HG02970 (cell line): ENCODE measurements around the gene PPP1R8.
"Not testable (repeated sequence)": the region's sequence is repeated elsewhere in the genome, so short reads cannot be mapped to it uniquely, and the experiment has no call there.

Experiments used
- ATAC-seq: cut with Tn5 transposase; IDR thresholded peaks from one replicate; pipeline ENCODE4 v1.9.1; 2021; ENCODE audit warnings: mild to moderate bottlenecking, moderate library complexity, moderate number of reproducible peaks; ENCODE audit not compliant: unreplicated experiment, low FRiP score

The PPP1R8 gene

DNA sequence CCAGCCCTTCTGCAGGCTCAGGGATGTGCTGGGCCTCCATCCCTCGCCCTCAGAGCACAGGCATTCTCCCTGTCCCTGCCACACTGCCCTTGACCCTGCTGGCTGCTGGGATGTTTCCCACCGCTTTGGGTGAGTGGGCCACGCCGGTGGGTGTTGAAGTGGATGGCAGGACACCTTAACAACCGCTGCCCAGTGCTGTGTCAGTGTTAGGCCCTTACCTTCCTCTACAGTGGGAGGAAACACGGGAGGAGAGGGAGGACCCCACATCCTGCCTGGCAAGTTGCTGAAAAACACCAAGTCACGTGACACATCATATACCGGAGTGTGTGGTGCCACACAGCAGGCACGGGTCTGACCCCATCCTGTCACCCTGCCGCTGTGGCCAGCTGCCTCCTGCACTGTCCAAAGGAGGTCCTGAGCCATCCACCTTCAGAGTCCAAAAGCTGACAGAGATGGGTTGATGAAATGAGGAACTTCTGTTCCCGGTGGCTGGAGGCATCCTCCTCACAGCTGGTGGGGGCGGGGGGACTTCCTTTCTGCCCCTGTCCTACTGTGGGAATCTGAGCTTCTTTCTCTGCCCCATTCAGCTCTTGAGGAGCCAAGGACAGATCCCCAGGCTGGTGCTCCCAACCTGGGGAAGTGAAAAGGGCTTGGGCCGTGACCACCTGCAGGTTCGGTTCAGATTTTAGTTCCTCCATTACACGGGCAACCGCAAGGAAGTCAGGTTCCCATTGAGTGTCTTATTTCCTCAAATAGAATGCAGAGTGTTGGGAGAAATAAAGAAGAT is 38.5 kb downstream of the PPP1R8 start:
- no peak for ATAC-seq

DNA sequence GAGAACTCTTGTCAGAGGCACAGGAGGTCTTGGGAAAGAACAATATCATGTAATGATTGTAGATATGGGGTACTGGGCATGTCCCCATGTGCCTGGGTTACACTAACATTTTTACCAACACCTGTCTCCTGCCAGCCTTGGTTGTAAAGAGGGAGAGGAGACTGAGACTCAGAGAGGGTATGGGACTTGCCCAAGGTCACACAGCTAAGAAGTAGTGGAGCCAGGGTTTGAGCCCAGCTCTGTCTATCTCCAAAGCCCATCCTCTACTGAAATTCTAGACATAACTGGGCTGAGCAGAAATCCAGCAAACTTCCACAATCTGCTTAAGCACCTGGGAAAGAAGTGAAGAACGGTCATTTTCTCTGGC is 39.1 kb downstream of the PPP1R8 start:
- ATAC-seq, result no peak

DNA sequence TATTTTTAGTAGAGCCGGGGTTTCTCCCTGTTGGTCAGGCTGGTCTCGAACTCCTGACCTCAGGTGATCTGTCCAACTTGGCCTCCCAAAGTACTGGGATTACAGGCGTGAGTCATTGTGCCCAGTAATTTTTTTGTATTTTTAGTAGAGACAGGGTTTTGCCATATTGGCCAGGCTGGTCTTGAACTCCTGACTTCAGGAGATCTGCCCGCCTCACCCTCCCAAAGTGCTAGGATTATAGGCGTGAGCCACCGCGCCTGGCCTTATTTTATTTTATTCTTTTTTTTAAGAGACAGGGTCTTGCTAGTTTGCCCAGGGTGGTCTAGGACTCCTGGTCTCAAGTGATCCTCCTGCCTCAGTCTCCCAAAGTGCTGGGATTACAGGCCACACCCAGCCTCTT is 40.5 kb downstream of the PPP1R8 start:
- not testable (repeated sequence) for ATAC-seq

DNA sequence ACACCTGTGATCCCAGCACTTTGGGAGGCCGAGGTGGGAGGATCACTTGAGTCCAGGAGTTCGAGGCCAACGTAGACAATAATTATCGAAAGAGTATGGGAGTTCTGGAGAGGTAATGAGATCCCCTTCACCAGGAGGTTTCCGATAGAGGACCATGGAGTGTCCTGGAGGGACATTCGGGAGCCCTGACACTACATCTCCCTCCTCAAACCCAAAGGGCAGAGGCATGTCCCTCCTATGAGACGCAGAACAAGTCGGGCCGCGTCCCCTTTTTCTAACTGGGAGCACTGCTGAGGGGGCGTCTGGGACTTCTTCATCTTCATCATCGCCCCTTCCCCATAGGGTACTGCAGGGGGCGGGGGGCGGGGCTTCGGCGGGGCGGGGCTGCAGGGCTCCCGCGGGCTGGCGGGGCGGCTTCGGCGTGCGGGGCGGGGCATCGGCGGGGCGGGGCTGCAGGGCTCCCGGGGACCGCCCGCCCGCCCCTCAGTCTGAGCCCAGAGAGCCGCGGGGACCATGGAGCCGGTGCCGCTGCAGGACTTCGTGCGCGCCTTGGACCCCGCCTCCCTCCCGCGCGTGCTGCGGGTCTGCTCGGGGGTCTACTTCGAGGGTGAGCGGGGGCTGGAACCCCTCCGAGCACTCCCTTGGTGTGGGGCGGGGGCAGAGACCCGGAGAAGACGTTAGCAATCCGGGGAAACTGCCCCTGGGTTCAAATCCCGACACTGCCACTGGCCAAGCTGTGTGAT is 41.6 kb downstream of the PPP1R8 start, which contains the start of gene THEMIS2:
TSS of gene THEMIS2 (plus strand) at position 486 of the 743 bp plus-strand sequence. CDS start at position 514, 28 bp downstream.
- peak; percentile 42 for ATAC-seq

DNA sequence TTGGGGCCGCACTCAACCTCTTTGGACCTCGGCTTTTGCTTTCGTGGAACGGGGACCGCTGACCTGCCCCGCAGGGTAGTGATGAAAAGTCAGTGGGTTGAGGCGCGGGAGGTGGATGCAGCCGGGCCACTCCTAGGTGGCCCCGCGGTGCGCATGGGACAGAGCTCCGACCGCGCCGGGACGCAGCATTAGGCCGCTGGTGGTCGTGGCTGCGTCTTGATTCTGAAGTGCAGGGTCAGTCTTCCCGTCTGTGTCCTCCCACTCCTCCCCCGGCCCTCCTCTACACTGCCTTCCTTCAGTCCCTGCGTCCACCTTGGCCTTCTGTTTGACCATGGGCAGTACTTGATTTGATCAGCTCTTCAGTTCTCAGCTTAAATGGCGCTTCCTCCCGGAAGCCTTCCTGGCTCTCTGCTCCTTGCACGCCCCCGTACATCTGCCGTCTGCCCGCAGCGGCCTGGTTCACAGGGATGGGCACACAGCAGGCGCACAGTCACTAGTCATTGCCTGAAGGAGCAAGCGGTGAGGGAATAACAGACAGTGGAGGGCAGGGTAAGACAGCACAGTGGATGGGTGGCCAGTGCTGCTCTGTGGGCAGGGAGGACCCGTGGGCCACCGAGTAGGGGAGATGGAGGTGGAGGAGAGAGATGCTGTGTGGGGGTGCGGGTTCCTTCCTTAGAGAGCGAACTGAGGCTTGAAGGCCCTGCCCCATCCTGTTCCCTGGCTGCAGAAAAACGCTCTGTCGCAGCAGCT is 42.4 kb downstream of the PPP1R8 start:
- ATAC-seq, result no peak

DNA sequence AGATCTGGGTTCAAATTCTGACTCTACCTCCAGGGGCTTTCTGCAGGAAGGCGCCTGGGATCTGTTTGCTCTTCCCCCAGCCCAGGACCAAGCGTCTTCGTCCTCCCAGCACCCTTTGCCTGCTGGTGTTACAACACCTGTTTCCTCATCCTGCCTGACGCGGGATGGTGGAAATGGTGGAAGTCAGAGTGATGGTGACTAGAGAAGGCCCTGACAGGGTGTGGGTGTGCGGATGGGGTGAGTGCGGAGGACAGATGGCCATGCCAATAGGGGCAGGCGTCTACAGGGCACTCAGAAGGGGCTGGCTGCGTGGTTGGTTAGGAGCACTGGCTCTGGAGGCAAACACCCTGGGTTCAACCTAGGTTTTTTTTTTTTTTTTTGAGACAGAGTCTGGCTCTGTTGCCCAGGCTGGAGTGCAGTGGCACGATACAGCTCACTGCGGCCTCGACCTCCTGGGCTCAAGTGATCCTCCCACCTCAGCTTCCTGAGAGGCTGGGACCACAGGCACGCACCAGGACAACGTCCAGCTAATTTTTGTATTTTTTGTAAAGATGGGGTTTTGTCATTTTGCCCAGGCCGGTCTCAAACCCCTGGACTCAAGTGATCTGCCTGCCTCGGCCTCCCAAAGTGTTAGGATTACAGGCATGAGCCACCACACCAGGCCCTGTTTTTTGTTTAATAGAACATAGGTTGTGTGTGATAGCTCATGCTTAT is 43.2 kb downstream of the PPP1R8 start:
- no peak for ATAC-seq

DNA sequence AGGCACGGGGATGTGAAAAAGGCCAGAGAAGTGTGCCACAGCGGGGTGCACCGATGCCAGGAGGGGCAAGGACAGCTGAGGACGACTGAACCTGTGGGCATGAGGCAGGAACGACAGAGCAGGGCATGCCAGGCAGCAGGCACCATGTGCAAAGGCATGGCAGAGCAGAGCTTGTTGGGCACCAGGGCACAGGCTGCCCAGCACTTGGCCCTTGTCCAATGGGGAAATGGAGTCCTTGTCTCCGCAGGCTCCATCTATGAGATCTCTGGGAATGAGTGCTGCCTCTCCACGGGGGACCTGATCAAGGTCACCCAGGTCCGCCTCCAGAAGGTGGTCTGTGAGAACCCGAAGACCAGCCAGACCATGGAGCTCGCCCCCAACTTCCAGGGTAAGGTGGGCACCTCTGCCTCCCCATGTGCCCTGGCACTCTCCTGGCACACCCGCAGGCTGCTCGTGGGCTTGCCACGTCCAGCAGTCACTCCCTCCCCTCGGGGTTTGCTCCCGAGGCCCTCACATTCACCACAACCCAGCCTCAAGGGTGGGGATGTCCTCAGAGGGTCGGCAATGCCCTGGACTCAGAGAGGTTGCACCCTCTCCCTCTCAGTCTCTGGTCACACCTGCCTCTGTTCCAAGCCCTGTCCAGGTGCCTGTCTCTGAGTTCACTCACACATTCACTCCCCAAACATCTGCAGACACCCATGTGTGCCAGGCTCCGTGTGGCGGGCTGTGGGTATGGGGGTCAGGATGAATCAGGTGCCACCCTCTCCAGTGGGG is 45.9 kb downstream of the PPP1R8 start:
- no peak for ATAC-seq

DNA sequence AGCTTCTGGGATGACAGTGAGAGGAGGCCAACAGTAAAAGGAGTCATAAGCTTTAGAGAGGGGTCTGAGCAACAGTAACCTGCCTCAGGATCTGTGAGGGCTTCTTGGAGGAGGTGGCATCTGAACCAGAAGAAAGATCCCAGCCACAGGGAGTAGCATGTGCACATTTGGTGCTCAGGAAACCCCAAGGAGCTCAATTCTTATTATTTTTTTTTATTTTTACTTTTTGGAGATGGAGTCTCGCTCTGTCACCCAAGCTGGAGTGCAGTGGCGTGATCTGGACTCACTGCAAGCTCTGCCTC is 46.5 kb downstream of the PPP1R8 start:
- ATAC-seq, result no peak

DNA sequence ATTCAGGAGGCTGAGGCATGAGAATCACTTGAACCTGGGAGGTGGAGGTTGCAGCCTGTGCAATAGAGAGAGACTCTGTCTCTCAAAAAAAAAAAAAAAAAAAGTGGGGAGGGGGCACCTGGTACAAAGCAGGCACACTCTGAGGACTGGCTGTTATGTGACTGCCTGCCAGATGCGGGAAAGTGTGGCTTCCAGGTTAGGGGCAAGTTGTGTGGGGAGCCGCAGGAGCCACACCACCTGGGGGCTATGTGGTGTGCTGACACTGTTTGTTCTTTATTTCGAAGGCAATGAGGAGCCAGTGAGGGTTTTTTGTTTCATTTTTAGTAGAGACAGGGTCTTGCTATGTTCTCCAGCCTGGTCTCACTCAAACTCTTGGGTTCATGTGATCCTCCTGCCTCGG is 47.5 kb downstream of the PPP1R8 start:
- ATAC-seq, result no peak

DNA sequence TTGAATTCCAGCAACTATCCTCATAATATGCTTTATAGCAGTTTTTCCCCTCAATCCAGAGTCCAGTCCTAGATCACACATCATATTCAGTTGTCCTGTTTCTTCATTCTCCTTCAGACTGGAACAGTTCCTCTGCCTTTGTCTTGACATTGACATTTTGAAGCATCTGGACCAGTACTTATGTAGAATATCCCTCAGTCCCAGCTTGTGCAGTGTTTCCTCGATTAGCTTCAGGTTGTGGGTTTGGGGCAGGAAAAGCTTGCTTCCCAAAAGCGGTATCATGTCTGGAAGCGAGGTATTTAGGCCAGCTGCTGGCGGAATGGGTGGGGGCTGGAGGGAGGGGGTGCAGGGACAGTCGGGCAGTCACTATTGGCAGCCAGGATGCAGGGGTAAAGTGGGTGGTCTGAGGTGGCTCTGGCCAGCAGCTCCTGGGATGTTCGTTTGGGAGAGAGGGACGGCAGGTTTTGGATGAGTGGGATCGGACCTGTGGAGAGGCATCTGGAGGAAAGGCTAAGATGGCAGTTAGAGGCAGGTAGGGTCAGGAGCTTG is 48.3 kb downstream of the PPP1R8 start:
- ATAC-seq, result no peak

DNA sequence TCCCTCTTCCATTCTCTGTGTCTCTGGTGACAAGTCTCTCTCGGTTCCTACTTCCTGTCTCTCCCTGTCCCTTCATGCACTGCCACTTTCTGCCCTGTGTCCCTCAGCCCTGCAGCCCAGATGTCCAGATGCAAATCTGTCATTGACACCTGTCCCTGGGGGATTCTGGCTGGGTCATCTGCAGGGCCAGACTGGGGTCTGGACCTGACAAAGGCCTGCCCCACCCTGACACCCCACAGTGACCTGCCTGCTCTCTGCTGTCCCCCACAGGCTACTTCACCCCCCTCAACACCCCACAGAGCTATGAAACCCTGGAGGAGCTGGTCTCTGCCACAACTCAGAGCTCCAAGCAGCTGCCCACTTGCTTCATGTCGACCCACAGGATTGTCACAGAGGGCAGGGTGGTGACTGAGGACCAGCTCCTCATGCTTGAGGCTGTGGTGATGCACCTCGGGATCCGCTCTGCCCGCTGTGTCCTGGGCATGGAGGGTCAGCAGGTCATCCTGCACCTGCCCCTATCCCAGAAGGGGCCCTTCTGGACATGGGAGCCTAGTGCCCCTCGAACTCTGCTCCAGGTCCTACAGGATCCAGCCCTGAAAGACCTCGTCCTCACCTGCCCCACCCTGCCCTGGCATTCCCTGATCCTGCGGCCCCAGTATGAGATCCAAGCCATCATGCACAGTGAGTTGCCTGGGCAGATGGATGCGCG is 48.9 kb downstream of the PPP1R8 start:
- ATAC-seq, result no peak

DNA sequence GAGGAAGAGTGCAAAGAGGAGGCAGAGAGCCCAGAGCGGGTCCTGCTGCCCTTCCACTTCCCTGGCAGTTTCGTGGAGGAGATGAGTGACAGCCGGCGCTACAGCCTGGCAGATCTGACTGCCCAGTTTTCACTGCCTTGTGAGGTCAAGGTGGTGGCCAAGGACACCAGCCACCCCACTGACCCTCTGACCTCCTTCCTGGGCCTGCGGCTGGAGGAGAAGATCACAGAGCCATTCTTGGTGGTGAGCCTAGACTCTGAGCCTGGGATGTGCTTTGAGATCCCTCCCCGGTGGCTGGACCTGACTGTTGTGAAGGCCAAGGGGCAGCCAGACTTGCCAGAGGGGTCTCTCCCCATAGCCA is 51.9 kb downstream of the PPP1R8 start:
- no peak for ATAC-seq

DNA sequence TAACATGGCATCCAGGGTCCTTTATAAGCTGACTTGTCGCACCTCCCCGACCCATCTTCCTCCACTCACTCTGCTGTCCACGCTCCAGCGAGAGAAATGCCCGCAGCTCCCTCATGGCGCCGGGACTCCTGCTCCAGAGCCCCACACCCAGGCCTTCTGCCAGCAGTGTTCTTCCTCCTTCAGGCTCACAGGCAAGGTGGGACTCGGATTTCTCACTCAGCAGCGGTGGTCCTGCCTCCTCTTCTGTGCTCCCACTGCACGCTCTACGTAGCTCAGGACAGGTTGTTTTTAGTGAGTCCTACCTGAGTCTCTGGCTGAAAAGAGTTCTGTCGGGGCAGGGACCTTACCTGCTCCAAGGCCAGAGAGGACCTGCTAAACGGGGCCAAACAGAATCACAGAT is 53.0 kb downstream of the PPP1R8 start:
- no peak for ATAC-seq

DNA sequence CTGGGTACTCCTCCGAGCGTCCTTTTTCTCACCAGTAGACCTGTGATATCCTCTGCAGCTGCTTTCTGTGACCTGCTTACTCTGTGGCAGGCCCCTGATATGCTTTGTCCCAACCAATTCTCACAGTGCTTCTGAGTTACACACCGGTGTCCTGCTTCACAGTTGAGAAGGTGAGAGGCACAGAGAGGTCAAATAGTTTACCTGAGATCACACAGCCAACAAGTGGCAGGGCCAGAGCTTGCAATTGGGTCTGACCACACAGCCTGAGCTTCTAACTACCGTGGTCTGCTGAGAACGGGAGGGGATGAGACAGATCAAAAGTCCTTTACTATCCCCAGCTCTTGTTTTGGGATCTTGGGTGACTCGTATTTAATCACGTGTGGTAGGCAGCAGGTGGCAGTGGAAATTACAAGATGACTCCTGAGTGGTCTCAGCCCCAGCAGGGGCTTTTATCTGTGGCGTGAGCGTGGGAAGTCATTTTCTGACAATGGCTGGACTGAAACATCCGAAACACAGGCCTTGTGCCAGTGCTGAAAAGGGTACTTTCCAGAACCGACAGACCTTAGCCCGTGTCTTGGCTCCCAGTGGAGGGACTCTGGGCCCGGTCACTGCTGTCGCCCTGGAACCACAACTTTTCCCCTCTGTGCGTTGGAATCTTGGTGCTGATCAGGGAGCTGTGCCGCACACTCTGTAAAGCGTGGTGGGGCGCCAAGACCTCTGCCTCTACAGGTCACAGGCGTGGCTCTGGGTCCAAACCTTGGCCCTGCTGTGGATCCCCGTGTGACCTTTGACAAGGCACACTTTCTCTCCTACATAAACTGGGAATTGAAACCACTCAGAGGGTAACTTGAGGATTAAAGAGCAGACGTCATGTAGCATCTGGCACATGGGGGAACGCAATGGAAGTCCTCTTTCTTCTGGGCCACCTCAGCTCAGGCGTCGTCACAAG is 53.7 kb downstream of the PPP1R8 start:
- ATAC-seq, result no peak

DNA sequence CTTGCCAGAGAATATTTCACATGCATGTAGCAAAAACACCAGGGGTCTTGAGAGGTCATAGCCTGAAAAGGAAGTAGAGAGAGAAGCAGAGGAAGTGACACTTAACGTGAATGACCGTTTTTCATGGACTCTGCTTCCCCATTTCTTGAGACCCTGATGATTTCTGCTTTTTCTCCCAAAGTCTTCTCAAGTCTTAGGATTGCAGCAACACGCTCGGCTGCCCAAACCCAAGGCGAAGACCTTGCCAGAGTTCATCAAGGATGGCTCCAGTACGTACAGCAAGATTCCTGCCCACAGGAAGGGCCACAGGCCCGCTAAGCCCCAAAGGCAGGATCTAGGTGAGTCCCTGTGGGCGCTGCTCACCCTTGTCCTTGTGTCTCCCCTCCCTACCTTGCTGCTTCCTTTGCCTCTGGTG is 54.5 kb downstream of the PPP1R8 start:
- no peak for ATAC-seq

DNA sequence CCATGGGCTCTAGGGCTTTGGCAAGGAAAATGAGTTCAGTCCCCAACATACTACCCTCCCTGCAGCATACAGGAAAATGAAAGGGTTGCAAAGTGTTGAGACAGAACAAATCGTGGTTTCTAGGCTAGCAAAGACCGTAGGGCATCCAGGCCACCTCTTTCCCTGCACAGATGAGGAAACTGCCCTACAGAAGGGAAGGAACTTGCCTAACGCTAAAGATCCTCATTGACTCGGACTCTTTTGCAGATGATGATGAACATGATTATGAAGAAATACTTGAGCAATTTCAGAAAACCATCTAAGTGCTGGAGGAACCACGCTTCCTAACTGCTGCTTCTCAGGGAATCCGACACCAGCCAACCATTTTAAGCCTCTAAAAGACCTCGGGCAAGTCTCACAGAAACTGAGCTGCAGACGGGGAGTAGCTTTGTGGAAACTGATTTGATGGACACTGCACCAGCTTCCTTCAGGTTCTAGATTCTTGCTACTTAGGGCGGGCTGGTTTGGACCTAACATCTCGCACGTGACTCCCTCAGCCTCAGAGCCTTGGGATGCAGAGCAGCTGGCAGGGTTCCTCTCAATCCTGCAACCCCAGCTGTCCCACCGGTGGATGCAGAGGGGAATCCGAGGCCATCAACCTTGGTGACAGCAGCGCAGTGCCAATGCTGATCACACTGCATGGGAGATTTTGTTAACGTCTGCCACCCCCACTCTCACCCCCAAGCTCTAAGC is 55.2 kb downstream of the PPP1R8 start:
- no peak for ATAC-seq

DNA sequence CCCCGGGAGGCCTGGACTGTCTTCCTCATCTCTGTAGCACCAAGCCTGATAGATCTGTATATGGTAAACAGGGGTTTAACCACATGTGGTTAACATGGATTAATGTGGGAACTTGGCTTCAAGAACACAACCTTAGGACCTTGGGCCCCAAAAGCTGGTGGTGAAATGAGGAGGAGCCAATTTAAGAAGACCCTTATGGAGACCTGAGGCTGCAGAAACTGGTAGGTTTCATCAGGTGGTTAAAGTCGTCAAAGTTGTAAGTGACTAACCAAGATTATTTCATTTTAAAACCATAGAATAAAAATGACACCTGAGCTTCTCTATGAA is 55.7 kb downstream of the PPP1R8 start:
- ATAC-seq, result no peak

DNA sequence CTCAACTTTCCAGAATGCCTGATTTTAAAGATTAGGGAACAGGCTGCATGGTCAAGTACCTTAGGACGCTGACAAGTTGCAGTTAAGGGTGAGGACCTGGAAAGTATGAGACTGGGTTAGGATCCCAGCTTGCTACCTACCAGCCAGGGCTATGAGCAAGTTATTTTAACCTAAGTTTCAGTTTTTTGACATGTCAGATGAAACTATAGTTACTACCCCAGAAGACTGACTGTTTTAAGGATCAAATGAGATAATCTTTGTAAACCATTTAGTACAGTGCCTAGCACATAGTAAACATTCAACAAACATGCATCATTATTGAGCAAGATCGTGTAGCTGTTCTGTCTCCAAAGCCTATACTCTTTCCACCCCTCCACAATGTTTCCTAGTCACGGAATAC is 56.2 kb downstream of the PPP1R8 start:
- ATAC-seq, result no peak
